CD4-positive, alpha-beta T cell treated with Interferon gamma for 1 hour (primary cell): Measurements from ENCODE around the gene PAX2.

Experiments
- DNase-seq: peaks from one replicate; pipeline ENCODE4 v3.0.0-alpha.2; 2020

Gene PAX2

DNA sequence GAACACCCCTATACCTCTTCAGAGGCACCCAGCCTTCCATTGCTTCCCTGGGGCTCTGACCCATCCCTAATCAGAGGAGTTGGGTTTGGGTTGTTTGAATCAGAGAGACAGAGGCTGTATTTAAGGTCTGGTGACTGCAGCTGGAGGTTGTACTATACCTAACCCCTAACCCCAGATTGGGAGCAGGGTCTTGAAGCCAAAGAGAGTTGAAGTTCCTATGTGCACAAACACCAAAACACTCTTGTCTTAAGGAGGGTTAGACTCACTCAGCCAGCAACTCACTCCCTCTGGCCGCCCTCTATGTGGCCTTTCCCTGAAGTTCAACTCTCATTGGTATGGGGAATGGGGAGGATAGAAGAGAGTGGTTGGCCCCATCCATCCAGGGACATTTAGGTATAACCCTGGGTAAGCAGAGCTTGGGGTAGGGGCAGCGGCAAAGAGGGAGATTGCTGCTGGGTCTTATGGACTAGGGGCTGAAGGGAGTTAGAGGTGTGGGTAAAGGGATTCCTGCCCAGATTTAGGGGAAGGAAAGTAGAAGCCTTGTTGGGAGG lies 80.0 kb downstream of the PAX2 start:
- no peak for DNase-seq

DNA sequence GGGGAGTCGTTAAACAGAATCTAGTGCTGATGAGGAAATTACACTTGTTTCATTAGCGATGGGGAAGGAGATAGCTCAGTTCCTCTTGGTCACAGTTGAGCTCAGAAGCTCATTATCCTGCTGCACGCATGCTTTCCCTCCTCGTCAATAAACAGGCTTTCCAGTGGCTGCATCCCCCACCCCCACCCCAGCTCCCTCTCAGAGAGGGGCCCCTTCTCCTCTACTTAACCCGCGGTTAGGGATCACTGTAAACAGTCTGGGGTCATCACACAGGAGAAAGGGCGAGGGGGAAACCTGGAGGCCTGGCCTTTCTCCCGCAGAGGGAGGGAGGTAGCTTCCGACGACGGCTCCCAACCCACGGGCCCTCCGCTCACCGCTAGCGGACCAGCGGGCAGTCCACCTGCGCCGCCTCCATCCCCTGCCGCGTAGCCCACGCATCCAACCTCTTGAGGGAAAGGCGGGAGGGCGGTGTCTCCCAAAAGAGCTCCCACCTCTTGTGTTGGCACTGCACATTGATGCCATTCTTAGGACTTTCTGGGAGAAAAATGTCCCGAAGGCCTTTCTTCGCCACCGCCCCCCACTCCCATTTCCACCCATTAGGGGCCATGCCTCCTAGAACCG lies 80.8 kb downstream of the PAX2 start:
- DNase-seq = no peak

DNA sequence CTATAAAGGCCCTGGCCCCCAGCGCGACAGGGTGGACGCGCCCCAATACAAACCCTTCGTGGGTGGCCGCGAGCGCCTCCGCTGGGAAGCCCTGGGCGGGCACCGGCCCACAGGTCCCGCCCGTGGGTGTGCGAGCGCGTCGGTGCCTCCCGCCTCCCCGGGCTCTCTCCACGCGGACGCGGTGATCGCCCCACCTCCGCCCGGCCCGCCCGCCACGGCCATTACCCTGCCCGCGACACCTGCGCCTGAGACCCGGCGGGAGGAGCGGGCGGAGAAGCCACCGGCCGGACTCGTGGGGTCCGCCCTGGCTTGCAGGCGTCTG lies 81.2 kb downstream of the PAX2 start:
- DNase-seq = no peak

DNA sequence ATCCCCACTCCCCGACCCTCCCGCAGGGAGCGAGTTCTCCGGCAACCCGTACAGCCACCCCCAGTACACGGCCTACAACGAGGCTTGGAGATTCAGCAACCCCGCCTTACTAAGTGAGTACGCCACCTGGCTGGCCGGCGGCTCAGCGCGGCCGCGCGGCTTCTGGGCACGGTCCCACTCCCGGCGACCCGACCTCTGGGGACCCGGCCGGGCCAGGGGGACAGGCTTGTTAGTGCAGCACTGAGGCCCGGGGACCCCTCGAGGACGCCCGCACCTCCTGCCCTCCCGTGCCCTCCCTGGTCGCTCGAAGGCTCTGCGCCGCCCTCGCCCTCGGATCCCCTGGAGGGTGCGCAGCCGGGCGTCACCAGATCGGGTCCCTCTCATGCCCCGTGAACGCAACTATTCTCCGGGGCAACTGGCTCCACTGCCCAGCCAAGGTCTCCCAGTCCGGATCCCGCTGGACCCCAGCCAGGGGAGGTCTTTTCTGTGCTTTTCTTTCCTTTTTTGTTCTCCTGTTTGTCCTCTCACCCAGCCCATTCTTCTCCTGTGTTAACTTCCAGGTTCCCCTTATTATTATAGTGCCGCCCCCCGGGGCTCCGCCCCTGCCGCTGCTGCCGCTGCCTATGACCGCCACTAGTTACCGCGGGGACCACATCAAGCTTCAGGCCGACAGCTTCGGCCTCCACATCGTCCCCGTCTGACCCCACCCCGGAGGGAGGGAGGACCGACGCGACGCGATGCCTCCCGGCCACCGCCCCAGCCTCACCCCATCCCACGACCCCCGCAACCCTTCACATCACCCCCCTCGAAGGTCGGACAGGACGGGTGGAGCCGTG lies 81.8 kb downstream of the PAX2 start:
- DNase-seq = peak; percentile 9

DNA sequence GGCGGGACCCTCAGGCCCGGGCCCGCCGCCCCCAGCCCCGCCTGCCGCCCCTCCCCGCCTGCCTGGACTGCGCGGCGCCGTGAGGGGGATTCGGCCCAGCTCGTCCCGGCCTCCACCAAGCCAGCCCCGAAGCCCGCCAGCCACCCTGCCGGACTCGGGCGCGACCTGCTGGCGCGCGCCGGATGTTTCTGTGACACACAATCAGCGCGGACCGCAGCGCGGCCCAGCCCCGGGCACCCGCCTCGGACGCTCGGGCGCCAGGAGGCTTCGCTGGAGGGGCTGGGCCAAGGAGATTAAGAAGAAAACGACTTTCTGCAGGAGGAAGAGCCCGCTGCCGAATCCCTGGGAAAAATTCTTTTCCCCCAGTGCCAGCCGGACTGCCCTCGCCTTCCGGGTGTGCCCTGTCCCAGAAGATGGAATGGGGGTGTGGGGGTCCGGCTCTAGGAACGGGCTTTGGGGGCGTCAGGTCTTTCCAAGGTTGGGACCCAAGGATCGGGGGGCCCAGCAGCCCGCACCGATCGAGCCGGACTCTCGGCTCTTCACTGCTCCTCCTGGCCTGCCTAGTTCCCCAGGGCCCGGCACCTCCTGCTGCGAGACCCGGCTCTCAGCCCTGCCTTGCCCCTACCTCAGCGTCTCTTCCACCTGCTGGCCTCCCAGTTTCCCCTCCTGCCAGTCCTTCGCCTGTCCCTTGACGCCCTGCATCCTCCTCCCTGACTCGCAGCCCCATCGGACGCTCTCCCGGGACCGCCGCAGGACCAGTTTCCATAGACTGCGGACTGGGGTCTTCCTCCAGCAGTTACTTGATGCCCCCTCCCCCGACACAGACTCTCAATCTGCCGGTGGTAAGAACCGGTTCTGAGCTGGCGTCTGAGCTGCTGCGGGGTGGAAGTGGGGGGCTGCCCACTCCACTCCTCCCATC lies 82.7 kb downstream of the PAX2 start:
- DNase-seq = peak; percentile 12

DNA sequence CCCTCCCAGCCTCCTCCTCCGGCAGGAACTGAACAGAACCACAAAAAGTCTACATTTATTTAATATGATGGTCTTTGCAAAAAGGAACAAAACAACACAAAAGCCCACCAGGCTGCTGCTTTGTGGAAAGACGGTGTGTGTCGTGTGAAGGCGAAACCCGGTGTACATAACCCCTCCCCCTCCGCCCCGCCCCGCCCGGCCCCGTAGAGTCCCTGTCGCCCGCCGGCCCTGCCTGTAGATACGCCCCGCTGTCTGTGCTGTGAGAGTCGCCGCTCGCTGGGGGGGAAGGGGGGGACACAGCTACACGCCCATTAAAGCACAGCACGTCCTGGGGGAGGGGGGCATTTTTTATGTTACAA lies 83.3 kb downstream of the PAX2 start:
- peak; percentile 13 for DNase-seq

DNA sequence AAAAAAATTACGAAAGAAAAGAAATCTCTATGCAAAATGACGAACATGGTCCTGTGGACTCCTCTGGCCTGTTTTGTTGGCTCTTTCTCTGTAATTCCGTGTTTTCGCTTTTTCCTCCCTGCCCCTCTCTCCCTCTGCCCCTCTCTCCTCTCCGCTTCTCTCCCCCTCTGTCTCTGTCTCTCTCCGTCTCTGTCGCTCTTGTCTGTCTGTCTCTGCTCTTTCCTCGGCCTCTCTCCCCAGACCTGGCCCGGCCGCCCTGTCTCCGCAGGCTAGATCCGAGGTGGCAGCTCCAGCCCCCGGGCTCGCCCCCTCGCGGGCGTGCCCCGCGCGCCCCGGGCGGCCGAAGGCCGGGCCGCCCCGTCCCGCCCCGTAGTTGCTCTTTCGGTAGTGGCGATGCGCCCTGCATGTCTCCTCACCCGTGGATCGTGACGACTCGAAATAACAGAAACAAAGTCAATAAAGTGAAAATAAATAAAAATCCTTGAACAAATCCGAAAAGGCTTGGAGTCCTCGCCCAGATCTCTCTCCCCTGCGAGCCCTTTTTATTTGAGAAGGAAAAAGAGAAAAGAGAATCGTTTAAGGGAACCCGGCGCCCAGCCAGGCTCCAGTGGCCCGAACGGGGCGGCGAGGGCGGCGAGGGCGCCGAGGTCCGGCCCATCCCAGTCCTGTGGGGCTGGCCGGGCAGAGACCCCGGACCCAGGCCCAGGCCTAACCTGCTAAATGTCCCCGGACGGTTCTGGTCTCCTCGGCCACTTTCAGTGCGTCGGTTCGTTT lies 83.9 kb downstream of the PAX2 start:
- no peak for DNase-seq

DNA sequence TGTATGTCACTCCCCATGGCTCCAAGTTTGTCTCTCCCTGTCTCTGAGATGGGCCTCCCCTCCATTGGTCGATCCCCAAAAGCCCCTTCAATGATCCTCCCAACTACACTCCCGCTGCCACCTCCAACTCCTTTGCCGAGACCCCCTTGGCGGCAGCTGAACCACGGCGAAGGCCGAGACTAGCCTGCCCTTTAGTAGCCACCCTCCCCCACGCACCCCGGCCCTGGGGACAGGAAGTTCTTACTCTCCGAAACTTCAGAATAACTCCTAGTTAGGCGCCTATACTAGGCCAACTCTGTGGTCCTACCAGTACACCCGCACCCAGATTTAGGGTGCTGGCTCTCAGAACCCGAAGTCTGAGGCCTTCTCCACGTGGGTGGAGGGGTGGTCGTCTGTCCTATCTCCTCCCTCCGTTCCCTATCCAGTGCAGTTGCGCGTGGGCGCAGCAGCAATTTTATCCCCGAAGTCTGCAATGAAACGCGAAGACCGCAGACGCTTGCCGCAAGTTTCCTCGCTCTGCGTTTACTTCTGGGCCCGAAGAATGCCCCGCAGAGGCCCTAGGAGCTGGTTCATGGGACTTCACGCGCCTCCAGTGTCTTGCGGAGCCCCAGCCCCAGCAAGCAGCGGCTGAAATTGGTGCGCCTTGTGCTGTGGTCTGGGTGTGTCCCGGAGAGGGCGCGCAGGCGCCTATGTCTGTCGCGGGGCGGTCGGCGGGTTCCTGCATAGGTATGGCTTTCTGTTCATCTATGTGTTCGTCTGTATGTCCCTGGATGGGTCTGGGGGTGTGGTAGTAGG lies 84.7 kb downstream of the PAX2 start:
- DNase-seq = no peak

DNA sequence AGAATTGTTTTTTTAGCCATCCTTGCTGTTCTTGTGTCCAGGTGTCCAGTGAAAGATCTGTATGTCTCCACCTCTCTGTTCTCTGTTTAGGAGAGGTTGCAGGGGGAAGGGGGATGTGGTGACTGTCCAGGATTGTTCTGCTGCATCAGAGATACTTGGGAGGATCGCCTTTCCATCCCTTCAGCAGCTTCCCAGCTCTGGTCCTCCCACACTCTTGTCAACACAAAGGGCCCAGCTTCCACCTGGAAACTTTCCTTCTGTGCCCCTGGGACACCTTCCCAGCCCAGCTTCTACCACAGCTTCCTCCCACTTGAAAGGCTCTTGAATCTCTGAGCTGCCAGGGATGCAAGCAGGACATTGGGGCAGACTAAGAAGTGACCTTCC lies 85.3 kb downstream of the PAX2 start:
- DNase-seq = no peak

DNA sequence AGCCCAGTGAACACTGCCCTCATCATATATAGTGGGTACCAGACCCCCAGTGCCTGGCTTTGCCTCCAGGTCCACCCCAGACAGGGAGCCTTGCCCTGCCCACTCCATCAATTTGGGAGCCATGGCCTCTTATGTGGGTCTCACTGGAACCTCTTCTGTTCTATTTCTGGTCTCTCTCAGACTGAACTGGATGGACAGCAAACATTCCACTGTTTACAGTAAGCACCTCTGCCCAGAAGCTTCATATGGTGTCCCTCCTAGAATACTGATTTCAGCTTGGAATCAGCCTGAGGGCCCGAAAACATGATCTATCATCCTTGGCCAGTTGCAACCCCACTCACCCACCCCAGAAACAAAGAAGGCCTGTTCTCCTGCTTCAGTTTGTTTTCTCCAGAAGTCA lies 86.4 kb downstream of the PAX2 start:
- no peak for DNase-seq

DNA sequence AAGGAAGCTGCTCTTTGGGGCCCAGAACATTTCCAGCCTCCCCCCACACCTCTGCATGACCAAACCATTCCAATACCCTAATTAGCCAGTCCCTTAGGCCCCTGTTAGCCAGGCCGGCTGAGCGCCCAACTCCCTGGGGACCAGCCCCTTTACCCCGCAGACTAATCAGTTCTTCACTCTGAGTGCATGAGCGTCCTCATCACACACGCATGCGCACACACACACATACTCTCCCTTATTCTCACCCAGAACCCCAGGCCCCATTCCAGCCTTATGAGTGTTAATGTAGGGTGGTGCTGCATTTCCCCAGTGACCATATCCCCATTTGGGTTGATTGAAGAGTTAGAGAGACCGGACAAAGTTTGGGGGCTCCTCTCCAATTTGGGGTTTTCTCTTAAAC lies 90.4 kb downstream of the PAX2 start:
- no peak for DNase-seq

DNA sequence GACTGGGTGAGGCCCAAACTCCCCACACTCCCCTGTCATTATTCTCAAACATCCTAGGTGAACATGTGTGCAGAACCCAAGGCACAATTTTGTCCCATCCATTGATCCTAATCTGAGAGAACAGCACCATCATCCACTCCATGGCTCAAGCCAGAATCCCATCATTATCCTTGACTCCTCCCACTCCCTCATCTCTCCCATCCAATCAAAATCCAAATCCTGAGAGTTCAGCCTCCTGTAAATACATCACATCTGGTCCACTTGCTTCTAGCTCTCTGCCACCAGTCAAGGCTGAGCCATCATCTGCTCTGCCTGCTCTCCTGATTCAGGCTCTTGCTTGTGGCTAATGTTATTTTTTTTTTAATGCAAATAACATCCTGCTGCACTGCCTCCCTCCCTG lies 91.5 kb downstream of the PAX2 start:
- no peak for DNase-seq

DNA sequence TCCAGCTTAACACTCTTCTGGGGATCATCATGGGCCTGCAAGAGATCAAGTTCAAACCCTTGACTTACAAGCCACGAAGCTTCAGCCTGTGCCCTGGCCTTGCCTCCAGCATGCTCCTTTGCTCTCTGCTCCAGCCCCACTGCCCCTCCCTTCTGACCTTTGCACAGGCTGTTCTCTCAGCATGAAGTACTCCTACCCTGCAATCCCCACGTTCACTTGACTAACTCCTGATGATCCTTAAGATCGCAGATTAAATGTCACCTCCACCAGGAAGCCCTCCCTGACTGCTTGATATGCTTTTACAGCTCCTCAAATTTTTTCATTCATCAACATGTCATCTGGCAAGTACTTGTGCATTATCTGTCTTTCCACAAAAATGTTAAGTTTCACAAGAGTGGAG lies 91.9 kb downstream of the PAX2 start:
- DNase-seq = no peak

DNA sequence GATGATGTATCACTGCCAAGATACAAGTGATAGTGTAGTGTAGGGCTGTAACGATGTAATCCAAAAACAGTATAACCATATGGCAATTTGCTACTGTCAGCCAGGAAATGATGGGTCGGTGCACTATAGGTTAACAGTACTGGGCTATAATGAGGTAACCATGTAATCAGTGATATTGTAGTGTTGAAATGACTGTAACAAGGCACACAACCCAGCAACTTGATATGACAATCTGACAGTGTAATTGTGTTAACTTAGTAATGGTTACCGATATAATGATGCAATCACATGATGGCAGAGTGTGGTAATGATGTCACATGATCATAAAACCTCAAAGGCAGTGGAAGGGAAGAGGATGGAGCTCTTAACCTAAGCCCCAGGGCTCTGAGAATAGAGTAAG lies 93.6 kb downstream of the PAX2 start:
- DNase-seq = no peak

DNA sequence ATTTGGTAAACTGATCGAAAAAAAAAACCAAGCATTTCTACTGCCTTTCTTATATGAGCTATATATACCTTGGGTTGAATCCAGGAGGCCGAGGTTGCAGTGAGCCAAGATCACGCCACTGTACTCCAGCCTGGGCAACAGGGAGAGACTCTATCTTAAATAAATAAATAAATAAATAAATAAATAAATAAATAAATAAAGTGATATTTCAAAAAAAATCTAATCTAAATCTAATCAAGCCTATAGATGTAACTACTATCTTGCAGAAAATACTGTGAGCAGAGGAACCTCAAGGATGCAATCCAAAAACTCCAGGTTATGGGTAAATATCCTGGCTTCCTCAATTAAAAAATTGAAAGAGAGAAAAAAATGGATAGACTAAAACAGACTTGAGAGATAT lies 96.1 kb downstream of the PAX2 start:
- no peak for DNase-seq

DNA sequence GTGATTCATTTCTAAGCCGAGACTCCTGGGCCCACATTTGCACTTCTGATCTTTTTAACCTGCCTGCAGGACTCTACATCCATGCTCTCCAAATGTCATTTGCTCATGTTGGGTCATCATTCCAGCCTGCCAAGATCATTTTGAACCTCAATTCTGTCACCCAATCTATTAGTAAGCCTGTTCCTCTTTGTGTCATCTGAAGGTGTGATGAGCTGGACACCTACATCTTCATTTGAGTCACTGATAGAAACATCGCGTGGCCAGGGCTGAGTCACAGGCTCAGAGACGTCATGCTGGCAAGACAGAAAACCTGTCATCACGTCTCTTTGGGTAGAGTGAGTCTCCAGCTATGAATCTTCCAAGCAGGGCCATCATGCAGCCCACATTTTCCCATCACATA lies 102.1 kb downstream of the PAX2 start:
- DNase-seq = no peak

DNA sequence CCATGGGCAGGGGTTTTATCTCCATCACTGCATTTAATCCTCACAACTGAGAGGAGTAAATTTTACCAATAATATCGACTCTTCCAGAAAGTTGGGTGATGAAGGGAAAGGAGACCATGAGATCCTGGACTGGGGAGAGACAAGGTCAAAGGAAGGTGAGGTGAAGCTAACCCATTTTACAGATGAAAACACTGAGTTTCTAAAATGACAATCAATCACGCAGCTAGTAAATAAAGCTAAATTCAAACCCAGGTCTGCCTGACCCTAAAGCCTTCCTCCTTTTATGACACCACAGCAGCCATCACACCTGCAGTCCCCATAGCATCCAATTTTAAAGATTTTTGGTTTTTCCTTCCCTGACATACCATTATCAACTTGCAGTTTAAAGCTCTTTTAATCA lies 103.4 kb downstream of the PAX2 start:
- no peak for DNase-seq

DNA sequence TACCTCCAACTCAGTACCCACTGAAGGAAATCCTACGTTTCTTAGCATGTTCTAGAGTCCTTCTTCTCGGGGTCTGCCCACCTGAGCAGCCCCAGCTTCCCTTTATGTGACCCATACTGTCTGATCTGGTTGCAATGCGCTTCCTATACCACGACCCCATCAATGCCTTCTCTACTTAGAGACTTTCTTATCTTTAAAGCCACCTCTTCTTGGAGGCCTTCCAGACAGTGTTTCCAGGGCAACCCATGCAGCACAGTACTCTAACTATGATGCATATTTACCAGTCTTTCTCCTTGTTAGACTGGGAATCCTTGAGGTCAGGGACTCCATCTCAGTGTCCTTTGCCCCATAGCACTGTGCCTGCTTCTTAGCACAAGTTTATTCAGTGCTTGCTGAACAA lies 112.9 kb downstream of the PAX2 start:
- DNase-seq = no peak

DNA sequence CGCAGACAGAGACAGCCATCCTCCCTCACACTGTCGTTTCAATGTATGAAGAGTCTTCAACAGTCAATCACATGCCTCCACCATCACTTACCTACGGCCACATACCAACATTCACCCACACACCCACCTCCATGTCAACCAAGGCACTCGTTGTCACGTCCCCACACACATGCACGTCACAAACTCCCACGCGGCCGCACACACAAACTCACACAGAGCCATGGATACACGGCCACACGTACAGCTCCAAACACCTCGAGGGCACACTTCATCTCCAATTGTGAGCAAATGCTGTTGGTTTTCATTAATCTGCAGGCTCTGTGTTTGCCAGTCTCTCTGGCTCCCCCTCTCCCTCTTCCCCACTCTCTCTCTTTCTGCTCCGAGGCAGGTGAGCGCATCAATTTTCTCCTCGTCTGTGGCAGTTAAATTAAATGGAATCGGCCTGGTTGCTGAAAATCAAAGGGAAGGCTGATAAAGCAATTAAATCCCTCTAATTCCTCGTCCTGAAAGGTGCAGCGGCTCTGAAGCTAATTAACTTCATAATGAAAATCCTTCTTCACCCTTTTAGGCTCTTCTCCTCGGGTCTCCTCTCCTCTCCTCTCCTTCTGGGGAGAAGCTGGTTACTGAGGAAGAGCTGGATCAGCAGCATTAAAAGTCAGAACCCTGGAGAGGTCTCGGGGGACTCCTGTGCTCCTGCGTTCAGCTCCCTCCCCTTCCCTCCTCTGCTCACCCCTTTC lies 113.5 kb downstream of the PAX2 start:
- DNase-seq = no peak

DNA sequence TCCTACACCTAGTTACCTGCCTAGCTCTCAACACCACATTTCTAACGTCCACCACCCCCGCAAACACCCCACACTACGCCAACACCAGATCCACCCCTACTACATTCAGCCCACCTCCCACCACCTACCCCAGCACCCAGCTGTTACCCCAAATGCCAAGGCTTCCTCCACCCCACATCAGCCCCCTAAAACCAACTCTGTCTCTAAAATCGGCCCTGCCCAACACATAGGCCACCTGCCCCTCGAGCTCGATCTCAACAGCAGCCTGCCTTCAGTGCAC lies 114.0 kb downstream of the PAX2 start:
- DNase-seq = no peak

DNA sequence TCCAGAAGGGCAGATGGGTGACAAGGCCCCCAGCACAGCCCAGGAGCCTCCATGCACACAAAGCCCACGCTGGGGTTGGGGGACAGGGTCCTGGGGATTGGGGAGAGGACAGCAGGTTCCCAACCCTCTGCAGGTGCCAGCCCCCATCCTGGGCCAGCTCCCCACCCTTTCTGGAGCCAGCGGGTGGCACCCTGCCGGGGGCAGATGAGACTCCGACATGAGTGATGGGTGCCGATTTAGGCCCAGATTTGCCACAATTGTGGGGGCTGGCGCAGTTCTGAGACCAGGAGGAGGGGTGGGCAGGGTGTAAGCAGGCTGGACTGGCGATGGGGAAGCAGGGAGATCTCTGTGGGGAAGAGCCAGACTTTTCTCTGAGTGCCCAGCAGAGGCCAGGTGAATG lies 118.1 kb downstream of the PAX2 start:
- no peak for DNase-seq
